ENCODE measurements around the gene GTF3C4. TPM values are rescaled to one million over a fixed set of nuclear protein-coding genes. Genes with fewer than 3 reads are reported as not detected.

Gene GTF3C4
- total and polyA plus RNA-seq, 2 experiments from 2014 or later, result 9.5 to 39.6 TPM

DNA sequence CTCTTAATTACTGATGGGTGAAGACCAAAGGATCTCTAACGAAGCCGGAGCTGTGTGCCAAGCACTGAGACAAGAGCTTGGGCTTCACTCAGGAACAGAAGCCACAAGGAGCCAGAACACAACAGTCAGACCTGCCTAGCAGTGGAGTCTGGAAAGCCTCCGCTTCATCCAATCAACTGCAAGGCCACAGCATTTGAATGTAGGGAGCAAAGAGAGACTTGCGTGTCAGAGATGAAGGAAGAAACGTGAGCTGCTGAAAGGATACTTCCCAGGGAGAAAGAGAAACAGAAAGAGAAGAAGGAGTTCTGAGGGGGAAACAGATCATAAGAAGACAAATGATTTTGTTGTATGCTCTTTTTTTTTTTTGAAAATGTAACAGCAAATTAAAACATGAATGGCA lies 44.0 kb upstream of the GTF3C4 start:
- peaks cover 41% of the 10 kb centered on the region for H3K36me3 Mint-ChIP-seq (ENCODE audit: low read depth)

DNA sequence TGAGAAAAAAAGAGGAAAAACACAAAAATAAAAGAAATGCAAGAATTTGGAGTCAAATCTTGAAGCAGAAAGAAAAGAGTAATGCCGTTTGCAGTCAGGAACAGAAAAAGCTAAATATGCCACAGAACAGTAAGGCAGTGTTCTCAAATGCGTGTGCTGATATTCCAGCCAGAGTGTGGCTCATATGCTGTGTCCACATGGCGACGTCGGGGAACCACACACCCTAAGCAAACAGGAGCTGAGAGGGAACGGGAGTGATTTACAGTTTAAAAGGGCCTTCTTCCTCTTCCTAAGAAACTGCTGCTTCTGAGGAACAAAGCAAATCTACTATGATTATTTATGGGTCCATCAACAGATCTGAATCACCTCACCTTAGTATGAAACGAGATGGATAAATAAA lies 43.2 kb upstream of the GTF3C4 start:
- Histone ChIP-seq H3K27me3 (ENCODE audit: insufficient read depth) (no peaks in the 10 kb centered on the region), H3K9me2 (ENCODE audit: insufficient read depth) (no peaks in the 10 kb centered on the region), H3K4me3 (no peak overlapping the region), H2AFZ (no peak overlapping the region), H3K27ac (ENCODE audit: low read depth) (no peak overlapping the region), H3F3A (replicated peaks; ENCODE audit: low read depth) (0 out of 2 replicates have a peak, but pooled peaks cover 4% of the 10 kb centered on the region), H3K4me2 (no peak overlapping the region), H3K36me3 (ENCODE audit: insufficient read depth) (peaks cover 31% of the 10 kb centered on the region; the same call in 1 of the 2 replicates), H3K4me1 (ENCODE audit: insufficient read depth) (peaks cover 10% of the 10 kb centered on the region), H3K79me2 (replicated peaks; ENCODE audit: insufficient read depth) (no peaks in the 10 kb centered on the region), H4K20me1 (replicated peaks; ENCODE audit: insufficient read depth) (no peaks in the 10 kb centered on the region; the same call in none of the 2 replicates)
- peaks cover 4% of the 10 kb centered on the region for H3K27me3 Mint-ChIP-seq (ENCODE audit: insufficient read depth, low read depth, poor library complexity)
- H3K36me3 Mint-ChIP-seq (ENCODE audit: low read depth), result peaks cover 47% of the 10 kb centered on the region
- ATAC-seq (no peak), DNase-seq (ENCODE audit: low spot score) (no peak)
- H3K27ac Mint-ChIP-seq, result no peak overlapping the region
- peaks cover 22% of the 10 kb centered on the region for H3K4me1 Mint-ChIP-seq
- no peak overlapping the region for H3K4me3 Mint-ChIP-seq
- H3K9me3 Mint-ChIP-seq, result no peaks in the 10 kb centered on the region
- no peak for TF ChIP-seq ZNF462 (CRISPR knock-in tag; IDR thresholded peaks at IDR 0.05)

More for the DNA sequence above, 44.0 kb upstream of the GTF3C4 start:
- Histone ChIP-seq H3K4me1 (ENCODE audit: insufficient read depth) (peaks cover 10% of the 10 kb centered on the region), H4K20me1 (replicated peaks; ENCODE audit: insufficient read depth) (no peaks in the 10 kb centered on the region; the same call in none of the 2 replicates), H3K36me3 (ENCODE audit: insufficient read depth) (peaks cover 27% of the 10 kb centered on the region; the same call in 1 of the 2 replicates), H3K4me2 (no peak overlapping the region), H3K79me2 (replicated peaks; ENCODE audit: insufficient read depth) (no peaks in the 10 kb centered on the region), H3K9me2 (ENCODE audit: insufficient read depth) (no peaks in the 10 kb centered on the region), H3K27ac (ENCODE audit: low read depth) (no peak overlapping the region), H2AFZ (no peak overlapping the region), H3F3A (replicated peaks; ENCODE audit: low read depth) (0 out of 2 replicates have a peak, but pooled peaks cover 5% of the 10 kb centered on the region), H3K4me3 (no peak overlapping the region), H3K27me3 (ENCODE audit: insufficient read depth) (no peaks in the 10 kb centered on the region)
- peaks cover 2% of the 10 kb centered on the region for H3K27me3 Mint-ChIP-seq (ENCODE audit: insufficient read depth, low read depth, poor library complexity)
- TF ChIP-seq POLR2AphosphoS5 (IDR thresholded peaks at IDR 0.05; ENCODE audit: low read depth) (no peak), STAT1 (IDR thresholded peaks at IDR 0.05; ENCODE audit: unreplicated experiment) (no peak), JUNB (IDR thresholded peaks at IDR 0.05; ENCODE audit: unreplicated experiment) (no peak), ETS1 (IDR thresholded peaks at IDR 0.05) (no peak), REST (IDR thresholded peaks at IDR 0.05; ENCODE audit: unreplicated experiment) (no peak), CREB1 (CRISPR knock-in tag; IDR thresholded peaks at IDR 0.05; ENCODE audit: low read depth) (no peak), NANOG (IDR thresholded peaks at IDR 0.05; ENCODE audit: borderline replicate concordance) (no peak)
- DNase-seq (ENCODE audit: low spot score), result no peak
- ATAC-seq, result no peak
- H3K27ac Mint-ChIP-seq, result no peak overlapping the region
- peaks cover 22% of the 10 kb centered on the region for H3K4me1 Mint-ChIP-seq
- no peaks in the 10 kb centered on the region for H3K9me3 Mint-ChIP-seq
- no peak overlapping the region for H3K4me3 Mint-ChIP-seq

Measured in GM23338 (cell line).